Osteocyte (in vitro differentiated cells): ENCODE measurements around the gene FRMD3. TPM values are rescaled to one million over a fixed set of nuclear protein-coding genes. Genes with fewer than 3 reads are reported as not detected.

ENCODE experiments used
- DNase-seq: peaks from one replicate; pipeline ENCODE4 v3.0.0; 2021; ENCODE audit warnings: mixed read lengths; ENCODE audit not compliant: unreplicated experiment; ENCODE audit errors: extremely low spot score
- H3K27ac Mint-ChIP-seq: one replicate; pipeline ENCODE4 v1.8.0; 2021; ENCODE audit warnings: mild to moderate bottlenecking, mixed read lengths; ENCODE audit not compliant: unreplicated experiment
- H3K27me3 Mint-ChIP-seq: one replicate; pipeline ENCODE4 v1.8.0; 2021; ENCODE audit warnings: mixed read lengths; ENCODE audit not compliant: unreplicated experiment
- H3K36me3 Mint-ChIP-seq: one replicate; pipeline ENCODE4 v1.8.0; 2021; ENCODE audit warnings: mixed read lengths; ENCODE audit not compliant: unreplicated experiment
- H3K4me1 Mint-ChIP-seq: one replicate; pipeline ENCODE4 v1.8.0; 2021; ENCODE audit warnings: mixed read lengths; ENCODE audit not compliant: unreplicated experiment
- H3K4me3 Mint-ChIP-seq: one replicate; pipeline ENCODE4 v1.8.0; 2021; ENCODE audit warnings: mild to moderate bottlenecking, moderate library complexity, mixed read lengths; ENCODE audit not compliant: unreplicated experiment
- H3K9me3 Mint-ChIP-seq: one replicate; pipeline ENCODE4 v1.8.0; 2021; ENCODE audit warnings: mixed read lengths; ENCODE audit not compliant: unreplicated experiment
- CTCF ChIP-seq: fragments of 200-600 bp; sonication (generic); IDR thresholded peaks from 2 replicates; pipeline ENCODE4 v1.5.0; 2021; ENCODE audit warnings: antibody characterized with exemption, mild to moderate bottlenecking, moderate library complexity
- total RNA-seq: library from RNA; stranded (reverse); gene quantifications from 2 replicates; pipeline ENCODE4 v1.2.1, GENCODE V29; 2021

FRMD3 gene
- total RNA-seq, 1 donor from 2014 or later, result 0.35 TPM

GRCh38 chr9:83199240-83199639 lies 339.0 kb downstream of the FRMD3 start:
- Mint-ChIP-seq H3K4me1 (no peaks in the 10 kb centered on the region), H3K4me3 (no peak overlapping the region), H3K36me3 (no peaks in the 10 kb centered on the region), H3K27ac (no peak overlapping the region), H3K27me3 (peaks cover 19% of the 10 kb centered on the region), H3K9me3 (no peaks in the 10 kb centered on the region)
- DNase-seq, result no peak
- TF ChIP-seq CTCF, result peak; percentile 44

- Mint-ChIP-seq H3K9me3 (no peaks in the 10 kb centered on the region), H3K27ac (no peak overlapping the region), H3K4me1 (no peaks in the 10 kb centered on the region), H3K27me3 (peaks cover 19% of the 10 kb centered on the region), H3K36me3 (no peaks in the 10 kb centered on the region), H3K4me3 (no peak overlapping the region)
- DNase-seq, result no peak
- no peak for TF ChIP-seq CTCF
These were observed 339.8 kb downstream of the FRMD3 start for GRCh38 chr9:83198371-83198770.

DNA sequence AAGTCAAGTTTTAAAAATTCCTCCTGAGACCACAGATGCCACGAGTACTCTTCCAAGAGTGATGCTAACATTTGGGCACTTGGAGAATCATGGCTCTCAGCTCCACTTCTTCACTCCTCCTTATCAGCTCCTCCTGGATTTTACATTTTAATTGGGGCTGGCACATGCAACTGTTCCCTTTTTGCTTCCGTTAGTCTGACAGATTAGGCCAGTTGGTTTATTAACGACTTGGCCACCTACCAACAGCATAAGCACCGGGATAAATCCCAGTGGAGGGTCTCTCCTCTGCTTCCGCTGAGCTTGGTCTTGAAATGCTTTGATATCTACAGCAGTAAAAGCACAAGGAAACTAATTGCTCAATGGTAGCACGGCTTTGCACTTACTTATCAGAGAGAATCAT lies 340.6 kb downstream of the FRMD3 start:
- no peak for DNase-seq
- Mint-ChIP-seq H3K36me3 (no peaks in the 10 kb centered on the region), H3K9me3 (no peaks in the 10 kb centered on the region), H3K27ac (no peak overlapping the region), H3K4me1 (no peaks in the 10 kb centered on the region), H3K27me3 (peaks cover 19% of the 10 kb centered on the region), H3K4me3 (no peak overlapping the region)
- no peak for TF ChIP-seq CTCF

- Mint-ChIP-seq H3K4me1 (no peaks in the 10 kb centered on the region), H3K27me3 (peaks cover 19% of the 10 kb centered on the region), H3K4me3 (no peak overlapping the region), H3K36me3 (no peaks in the 10 kb centered on the region), H3K9me3 (no peaks in the 10 kb centered on the region), H3K27ac (no peak overlapping the region)
- no peak for DNase-seq
- TF ChIP-seq CTCF, result no peak
These were observed 341.3 kb downstream of the FRMD3 start for GRCh38 chr9:83196946-83197345.

Other genes with a start within 250 kb of the FRMD3 start
- gene IDNK, start 84.7 kb upstream of the FRMD3 start, total RNA-seq, result 4.3 and 5.7 TPM in 2 replicates
- 76.1 and 79.4 TPM in 2 replicates for gene UBQLN1, start 169.6 kb upstream of the FRMD3 start, total RNA-seq